Hepatocyte (in vitro differentiated cells): Measurements from ENCODE around the gene CDC14B.

Experiments used
- CTCF ChIP-seq: fragments of 200-600 bp; sonication (generic); IDR thresholded peaks from 2 replicates; pipeline ENCODE4 v1.5.1; 2016; ENCODE audit warnings: antibody characterized with exemption, mild to moderate bottlenecking; ENCODE audit not compliant: poor library complexity
- EZH2phosphoT487 ChIP-seq: fragments of 200-600 bp; sonication (generic); IDR thresholded peaks from one replicate; pipeline ENCODE4 v1.6.1; 2018; ENCODE audit warnings: antibody characterized with exemption, mild to moderate bottlenecking, low read depth, moderate library complexity; ENCODE audit not compliant: unreplicated experiment, severe bottlenecking

- no peak for TF ChIP-seq CTCF
- no peak for TF ChIP-seq EZH2phosphoT487
Observed at GRCh38 chr9:96519095-96519494, 100.5 kb downstream of the CDC14B start.
